HG02763 (cell line): ENCODE results near the gene SLC27A6.

Experiments used
- ATAC-seq: cut with Tn5 transposase; IDR thresholded peaks from one replicate; pipeline ENCODE4 v1.9.1; 2021; ENCODE audit warnings: mild to moderate bottlenecking, moderate library complexity; ENCODE audit not compliant: unreplicated experiment

The SLC27A6 gene

GRCh38 chr5:129057329-129057728, 92.0 kb downstream of the SLC27A6 start:
- ATAC-seq = no peak

DNA sequence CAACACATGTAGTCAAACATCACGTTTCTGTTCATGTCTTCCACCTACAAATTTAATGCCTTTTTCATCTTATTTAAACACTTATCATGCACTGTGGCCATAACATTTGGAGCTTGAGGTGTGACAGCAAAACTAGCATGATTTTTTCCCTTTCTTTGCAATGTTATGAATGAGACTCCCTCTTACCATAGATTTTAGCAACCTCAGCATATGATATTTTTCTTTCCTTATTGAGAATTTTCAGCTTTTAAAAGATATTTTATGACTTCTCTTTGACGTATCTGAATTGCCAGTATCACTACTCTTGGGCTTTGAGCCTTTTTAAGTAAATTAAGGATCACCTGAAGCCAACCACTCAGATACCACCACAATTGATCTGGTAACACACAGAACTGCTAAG, 96.6 kb downstream of the SLC27A6 start:
- ATAC-seq = no peak

DNA sequence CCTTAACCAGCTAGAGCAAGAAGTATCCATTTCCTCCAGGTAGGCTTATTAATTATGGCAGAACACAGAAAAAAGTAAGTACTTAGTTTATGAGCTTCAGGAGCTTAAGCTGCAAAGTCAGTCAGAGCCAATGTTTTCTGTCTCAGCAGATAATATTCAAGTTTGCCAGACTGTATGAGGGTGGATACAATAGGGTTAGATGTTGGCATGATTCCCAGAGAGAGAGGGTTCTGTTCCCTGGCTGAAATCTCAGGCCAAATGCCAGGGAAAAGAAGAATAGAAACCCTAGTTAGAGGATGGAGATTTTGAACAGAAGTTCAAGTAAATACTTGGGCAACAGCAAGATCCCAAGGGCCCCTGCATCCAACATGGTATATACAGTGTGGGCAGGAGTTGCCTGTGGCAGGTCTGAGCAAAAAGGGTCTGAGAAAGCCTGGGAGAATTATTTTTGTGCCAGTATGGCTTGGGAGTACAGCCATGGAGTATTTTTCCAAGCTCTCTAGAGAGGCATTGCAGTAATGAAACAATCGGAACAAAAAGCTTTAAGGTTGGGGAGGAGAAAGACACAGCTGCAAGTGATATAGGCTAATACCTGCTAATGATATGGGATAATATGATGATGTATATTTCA, 98.3 kb downstream of the SLC27A6 start:
- ATAC-seq = no peak

GRCh38 chr5:129065721-129066120, 100.4 kb downstream of the SLC27A6 start:
- ATAC-seq = no peak

DNA sequence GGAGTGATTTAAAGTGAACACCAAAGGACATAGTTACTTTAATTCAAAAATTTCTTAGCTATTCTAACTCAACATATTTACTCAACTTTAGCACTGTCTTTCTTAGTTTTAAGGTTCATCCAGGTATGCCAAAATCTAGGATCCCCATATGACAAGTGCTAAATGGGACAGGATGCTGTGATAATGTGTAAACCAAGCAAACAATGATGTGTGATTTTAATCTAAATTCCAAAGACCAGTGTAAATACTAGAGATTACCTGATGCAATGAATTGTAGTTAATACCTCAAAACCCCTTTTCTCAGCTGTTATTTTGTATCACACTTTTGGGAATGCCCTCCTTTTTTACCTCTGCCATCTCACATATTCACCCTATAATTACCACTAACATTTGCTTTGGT, 102.5 kb downstream of the SLC27A6 start:
- ATAC-seq = no peak

- ATAC-seq = no peak
Measured at GRCh38 chr5:129069292-129069691, 104.0 kb downstream of the SLC27A6 start.

DNA sequence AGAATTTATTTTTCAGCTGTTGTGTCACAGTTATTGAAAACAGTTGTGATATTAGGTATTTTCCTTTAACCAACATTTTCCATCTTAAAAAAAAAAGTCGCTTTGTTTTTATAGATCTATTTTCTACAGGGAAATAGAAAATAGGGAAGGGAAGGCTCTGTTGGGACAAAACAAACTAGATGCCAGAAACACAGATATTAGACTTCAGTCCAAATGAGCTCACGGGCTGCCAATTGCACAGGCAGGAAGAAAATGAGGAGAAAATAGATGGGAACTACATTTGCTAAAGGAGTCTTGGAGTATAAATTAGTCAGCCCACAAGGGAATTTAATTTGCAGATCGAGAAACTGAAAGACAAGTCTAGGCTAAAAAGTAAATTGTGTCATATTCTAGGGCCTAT, 107.8 kb downstream of the SLC27A6 start:
- ATAC-seq = no peak

DNA sequence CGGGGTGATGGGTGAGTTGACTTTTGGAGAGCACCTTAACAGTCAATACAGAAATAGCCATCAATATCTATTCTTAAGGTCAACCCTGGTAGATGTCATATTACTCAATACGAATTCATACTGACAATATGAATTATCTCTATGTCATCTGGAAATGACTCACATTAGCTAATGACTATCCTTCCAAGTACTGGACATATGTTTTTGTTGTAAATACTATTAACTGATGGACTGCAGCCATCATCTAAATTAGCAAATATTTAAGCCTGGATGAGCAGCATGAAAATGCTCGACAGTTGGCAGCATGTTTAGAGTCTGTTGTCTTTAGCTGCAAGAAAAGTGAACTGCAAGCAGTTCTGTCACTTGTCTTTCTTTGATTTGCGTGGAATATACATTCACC, 109.6 kb downstream of the SLC27A6 start:
- ATAC-seq = no peak

DNA sequence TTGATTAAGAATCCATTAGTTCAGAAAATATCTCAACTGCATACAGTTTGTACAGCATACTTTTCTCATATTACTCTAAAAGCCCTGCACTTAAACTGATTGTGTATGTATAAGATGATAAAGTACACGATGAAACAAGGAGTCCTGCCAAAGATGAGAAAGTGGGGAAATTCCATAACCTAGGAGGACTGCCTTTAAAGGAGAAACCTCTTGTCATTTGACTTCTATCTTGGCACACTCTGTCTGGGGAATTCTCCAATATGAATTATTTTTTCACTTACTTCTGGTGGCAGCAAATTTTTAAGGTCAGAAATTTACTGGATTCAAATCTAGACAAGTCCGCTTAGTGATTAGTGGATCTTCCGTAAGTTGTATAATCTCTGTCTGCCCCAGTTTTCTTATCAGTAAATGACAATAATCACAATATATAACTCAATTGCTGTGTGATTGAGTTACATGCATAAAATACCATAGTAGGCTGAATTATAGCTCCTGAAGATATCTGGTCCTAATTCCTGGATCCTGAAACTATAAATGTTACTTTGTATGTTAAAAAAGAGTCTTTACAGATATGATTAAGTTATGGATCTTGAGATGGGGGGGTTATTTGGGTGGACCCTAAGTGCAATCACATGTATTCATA, 112.3 kb downstream of the SLC27A6 start:
- no peak for ATAC-seq

DNA sequence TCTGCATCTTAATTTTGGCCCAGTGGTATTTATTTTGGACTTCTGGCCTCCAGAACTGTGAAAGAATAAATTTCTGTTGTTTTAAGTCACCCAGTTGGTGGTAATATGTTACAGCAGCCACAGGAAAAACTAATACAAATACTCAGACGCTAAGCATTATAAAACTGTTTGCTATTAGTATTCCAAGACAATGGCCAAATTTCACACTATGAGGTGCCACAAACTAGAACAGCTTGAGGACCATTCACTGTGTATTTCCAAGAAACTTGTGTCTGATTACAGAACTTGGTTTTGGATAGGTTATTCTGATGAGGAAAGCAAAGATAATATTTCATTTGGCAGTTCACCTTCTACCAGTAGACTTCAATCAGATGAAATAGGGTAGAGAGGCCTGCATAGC, 113.0 kb downstream of the SLC27A6 start:
- no peak for ATAC-seq

GRCh38 chr5:129078660-129079059, 113.4 kb downstream of the SLC27A6 start:
- no peak for ATAC-seq

DNA sequence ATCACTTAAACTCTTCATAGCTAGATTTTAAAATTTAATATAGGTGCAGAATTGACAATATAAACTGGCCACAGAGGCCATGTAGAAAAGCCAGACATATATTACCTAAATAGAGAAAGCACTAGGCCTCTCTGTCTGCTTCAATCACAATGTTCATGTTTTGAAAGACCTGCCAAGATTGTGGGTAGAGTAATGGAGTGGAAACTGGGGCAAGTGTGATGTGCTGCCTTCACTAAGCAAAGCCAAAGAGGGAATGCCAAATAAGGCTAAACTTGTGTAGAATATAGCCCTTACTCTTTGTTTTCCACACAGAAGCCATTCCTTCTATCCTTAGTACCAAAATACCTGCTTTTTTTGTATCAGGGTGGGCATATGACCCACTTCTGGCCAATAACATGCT, 114.2 kb downstream of the SLC27A6 start:
- ATAC-seq = no peak

GRCh38 chr5:129080766-129081165, 115.5 kb downstream of the SLC27A6 start:
- no peak for ATAC-seq

DNA sequence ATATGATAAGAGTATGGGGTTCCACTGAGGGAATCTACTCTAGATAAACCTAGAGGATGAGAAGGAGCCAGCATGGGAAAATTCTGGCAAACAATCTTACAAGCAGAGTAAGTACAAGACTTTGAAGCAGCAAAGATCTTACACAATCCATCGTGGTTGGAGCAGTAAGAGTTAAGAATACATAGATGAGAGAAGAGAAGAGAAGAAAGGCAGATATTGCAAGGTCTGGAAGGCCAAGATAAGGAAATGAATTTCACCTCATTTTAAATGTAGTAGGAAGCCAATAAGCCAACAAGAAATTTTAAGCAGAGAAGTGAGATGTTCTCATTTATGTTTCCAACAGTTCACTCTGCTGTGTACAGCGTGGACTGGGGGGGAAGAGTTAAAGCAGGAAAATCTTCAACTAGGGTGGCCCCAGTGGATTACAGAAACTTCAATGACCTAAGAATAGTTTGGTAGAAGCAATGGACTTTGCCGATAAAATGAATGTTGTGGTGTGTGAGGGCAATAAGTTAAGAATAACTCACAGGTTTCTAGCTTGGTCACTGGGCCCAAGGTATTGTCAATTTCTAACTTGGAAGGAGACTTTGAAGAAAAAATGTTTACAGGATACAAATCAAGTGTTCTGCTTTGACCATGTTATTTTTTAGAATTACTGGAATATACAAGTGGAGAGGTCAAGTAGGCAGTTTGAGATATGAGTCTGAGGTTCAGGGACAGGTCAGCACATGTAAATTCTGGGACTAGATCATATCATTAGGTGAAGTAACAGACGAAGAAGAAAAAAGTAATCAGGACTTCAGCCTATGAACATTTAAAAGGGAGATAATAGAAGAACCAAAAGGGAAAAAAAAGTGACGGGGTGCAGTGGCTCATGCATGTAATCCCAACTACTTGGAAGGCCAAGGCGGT, 117.2 kb downstream of the SLC27A6 start:
- ATAC-seq = no peak
